BE2C (cell line): Measurements from ENCODE around the gene RELN.

Source experiments
- DNase-seq: peaks from one replicate; pipeline ENCODE4 v3.0.0-alpha.2; 2020
- H3K27me3 ChIP-seq: fragments of 250-450 bp; sonication (Bioruptor Pico); 2 replicates; pipeline ENCODE4 v1.5.1; 2020; ENCODE audit warnings: mild to moderate bottlenecking
- H3K36me3 ChIP-seq: fragments of 250-450 bp; sonication (Bioruptor Pico); 2 replicates; pipeline ENCODE4 v1.5.1; 2020; ENCODE audit warnings: mild to moderate bottlenecking
- H3K4me1 ChIP-seq: fragments of 250-450 bp; sonication (Bioruptor Pico); 2 replicates; pipeline ENCODE4 v1.5.1; 2020
- H3K4me3 ChIP-seq: 2 replicates; pipeline ENCODE4 v1.5.1; 2011; ENCODE audit warnings: low read depth, low read length
- H3K9me3 ChIP-seq: fragments of 250-450 bp; sonication (Bioruptor Pico); 2 replicates; pipeline ENCODE4 v1.5.1; 2020
- TF ChIP-seq, protein P1 (sequence below): IDR thresholded peaks from 2 replicates; pipeline ENCODE4 v1.5.1; 2012; ENCODE audit warnings: mild to moderate bottlenecking, low read depth, low read length

The RELN gene

DNA sequence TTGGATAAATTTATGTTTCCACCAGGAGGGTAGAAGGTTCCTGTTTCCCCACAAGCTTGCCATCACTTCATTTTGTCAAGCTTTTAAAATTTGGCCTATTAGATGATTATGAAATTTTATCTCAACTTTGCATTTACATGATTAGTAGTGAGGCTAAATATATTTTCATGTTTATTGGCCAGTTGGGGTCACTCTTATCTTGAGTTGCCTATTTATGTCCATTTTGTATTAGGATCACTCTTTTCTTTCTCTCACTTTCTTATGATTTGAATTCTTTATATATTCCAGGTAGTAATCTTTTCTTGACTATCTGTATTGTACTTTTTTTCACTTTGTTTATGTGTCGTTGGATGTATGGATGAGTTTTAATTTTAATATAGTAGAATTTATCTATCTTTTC, 324.9 kb downstream of the RELN start:
- Histone ChIP-seq H3K36me3 (peaks cover 3% of the 10 kb centered on the region; the same call in 1 of the 2 replicates), H3K27me3 (no peaks in the 10 kb centered on the region), H3K9me3 (no peaks in the 10 kb centered on the region), H3K4me3 (no peak overlapping the region), H3K4me1 (peaks cover 16% of the 10 kb centered on the region)
- TF ChIP-seq, protein P1, sequence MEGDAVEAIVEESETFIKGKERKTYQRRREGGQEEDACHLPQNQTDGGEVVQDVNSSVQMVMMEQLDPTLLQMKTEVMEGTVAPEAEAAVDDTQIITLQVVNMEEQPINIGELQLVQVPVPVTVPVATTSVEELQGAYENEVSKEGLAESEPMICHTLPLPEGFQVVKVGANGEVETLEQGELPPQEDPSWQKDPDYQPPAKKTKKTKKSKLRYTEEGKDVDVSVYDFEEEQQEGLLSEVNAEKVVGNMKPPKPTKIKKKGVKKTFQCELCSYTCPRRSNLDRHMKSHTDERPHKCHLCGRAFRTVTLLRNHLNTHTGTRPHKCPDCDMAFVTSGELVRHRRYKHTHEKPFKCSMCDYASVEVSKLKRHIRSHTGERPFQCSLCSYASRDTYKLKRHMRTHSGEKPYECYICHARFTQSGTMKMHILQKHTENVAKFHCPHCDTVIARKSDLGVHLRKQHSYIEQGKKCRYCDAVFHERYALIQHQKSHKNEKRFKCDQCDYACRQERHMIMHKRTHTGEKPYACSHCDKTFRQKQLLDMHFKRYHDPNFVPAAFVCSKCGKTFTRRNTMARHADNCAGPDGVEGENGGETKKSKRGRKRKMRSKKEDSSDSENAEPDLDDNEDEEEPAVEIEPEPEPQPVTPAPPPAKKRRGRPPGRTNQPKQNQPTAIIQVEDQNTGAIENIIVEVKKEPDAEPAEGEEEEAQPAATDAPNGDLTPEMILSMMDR = no peak
- no peak for DNase-seq

- no peak for DNase-seq
- no peaks in the 10 kb centered on the region for H3K9me3 ChIP-seq
- peaks cover 20% of the 10 kb centered on the region; the same call in 1 of the 2 replicates for H3K4me1 ChIP-seq
- peaks cover 13% of the 10 kb centered on the region; the same call in 1 of the 2 replicates for H3K36me3 ChIP-seq
- no peaks in the 10 kb centered on the region for H3K27me3 ChIP-seq
- TF ChIP-seq, protein P1 = no peak
- no peak overlapping the region for H3K4me3 ChIP-seq
Observed at GRCh38 chr7:103660455-103661371, 328.7 kb downstream of the RELN start.

DNA sequence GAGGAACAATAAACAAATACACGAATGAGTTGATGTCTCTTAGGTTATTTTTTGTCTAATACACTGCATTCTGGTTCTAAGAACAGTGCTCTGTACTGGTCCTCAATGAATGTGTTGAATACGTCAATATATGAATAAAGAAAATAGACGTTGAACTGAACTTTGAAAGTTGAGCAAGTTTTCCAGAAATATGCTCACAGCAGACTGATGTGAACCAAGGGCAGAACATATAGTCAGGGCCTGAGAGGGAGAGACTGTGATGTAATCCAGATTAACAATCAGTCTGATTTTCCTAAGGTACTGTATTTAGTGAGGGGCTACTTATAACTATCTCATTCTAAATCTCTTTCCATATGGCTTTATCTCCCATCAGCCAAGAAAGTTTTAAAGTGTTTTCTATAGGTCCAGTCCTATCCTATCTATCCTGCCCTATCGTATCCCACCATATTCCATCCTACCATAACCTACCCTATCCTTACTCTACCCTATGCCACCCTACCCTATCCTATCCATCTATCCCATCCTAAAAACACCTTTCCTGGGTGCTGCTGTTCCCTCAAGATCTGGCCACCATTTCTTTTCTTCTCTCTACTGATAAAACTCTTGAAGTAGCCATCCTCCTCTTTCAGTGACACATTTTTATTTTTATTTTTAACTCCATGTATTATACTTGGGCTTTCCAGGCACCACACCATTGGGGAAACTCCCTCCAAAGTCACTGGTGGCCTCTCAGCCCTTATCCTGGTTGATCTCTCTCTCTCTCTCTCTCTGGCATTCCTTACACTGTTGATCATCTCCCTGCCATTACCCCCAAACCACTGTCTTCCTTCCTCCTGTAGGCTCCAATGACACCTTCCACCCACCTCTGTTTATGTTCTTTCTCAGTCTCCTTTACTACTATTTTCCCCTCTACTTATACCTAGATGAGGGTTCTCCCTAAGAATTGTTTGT, 331.1 kb downstream of the RELN start:
- DNase-seq = no peak
- Histone ChIP-seq H3K9me3 (no peaks in the 10 kb centered on the region), H3K36me3 (peaks cover 27% of the 10 kb centered on the region), H3K4me1 (peaks cover 13% of the 10 kb centered on the region; the same call in 1 of the 2 replicates), H3K4me3 (no peak overlapping the region), H3K27me3 (no peaks in the 10 kb centered on the region)
- TF ChIP-seq, protein P1 = no peak

DNA sequence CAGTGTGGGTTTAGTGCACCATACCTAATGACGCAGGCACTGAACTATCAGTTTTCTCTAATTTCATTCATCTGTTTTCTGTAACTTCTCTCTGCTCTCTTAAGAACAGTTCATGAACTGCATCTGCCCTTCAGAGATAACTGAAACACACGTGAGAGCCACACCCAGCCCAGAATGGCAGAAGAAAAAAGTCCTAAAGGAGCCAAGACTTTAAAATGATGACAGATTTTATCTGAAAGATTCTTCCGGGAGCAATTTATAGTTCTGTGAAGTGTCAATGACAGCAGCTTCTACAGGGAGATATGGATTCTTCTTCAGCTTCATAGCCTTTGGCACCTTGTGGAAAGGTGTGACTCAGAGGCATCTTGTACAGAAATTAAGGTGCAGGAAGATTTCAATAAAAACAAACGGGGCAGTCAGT, 332.0 kb downstream of the RELN start:
- DNase-seq = no peak
- peaks cover 32% of the 10 kb centered on the region for H3K36me3 ChIP-seq
- no peaks in the 10 kb centered on the region for H3K27me3 ChIP-seq
- H3K4me3 ChIP-seq = no peak overlapping the region
- H3K9me3 ChIP-seq = no peaks in the 10 kb centered on the region
- H3K4me1 ChIP-seq = peaks cover 10% of the 10 kb centered on the region; the same call in 1 of the 2 replicates
- TF ChIP-seq, protein P1 = no peak

DNA sequence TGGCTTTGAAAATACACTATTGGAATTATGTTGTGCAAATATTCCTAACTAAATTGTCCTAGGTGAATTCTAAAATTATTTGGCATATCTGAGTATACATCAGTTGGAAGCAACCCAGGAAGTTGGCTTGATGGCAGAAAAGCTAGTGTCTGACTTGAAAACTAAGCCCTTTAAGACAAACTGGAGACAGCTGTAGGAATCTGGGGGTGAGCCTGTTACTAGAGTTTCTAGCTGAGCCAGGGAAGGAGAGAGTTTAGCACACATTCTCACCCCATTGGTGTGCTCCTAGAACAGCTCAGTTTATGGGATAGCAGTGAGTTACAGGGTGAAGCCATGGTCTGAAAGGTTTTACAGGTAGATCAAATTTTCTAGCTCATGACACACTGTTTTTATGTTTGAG, 333.2 kb downstream of the RELN start:
- TF ChIP-seq, protein P1 = no peak
- no peak overlapping the region for H3K4me3 ChIP-seq
- H3K9me3 ChIP-seq = no peaks in the 10 kb centered on the region
- H3K36me3 ChIP-seq = peaks cover 43% of the 10 kb centered on the region
- H3K27me3 ChIP-seq = no peaks in the 10 kb centered on the region
- peaks cover 10% of the 10 kb centered on the region; the same call in 1 of the 2 replicates for H3K4me1 ChIP-seq
- no peak for DNase-seq
